ENCODE data around the gene PPP1R36.
"Not testable (repeated sequence)": the region's sequence is repeated elsewhere in the genome, so short reads cannot be mapped to it uniquely, and the experiment has no call there.

The PPP1R36 gene

GRCh38 chr14:64508215-64508776, 41.5 kb upstream of the PPP1R36 start:
- DNase-seq (ENCODE audit: low read depth): no peak
- no peak overlapping the region for H3K4me3 ChIP-seq (ENCODE audit: low read depth, low read length)
- TF ChIP-seq CTCF (conservative IDR thresholded peaks at IDR 0.05; ENCODE audit: low read depth, low read length): no peak

- DNase-seq (ENCODE audit: low read depth): no peak
- no peak overlapping the region for H3K4me3 ChIP-seq (ENCODE audit: low read depth, low read length)
- TF ChIP-seq CTCF (conservative IDR thresholded peaks at IDR 0.05; ENCODE audit: low read depth, low read length): no peak
Measured at GRCh38 chr14:64509036-64509435, 40.7 kb upstream of the PPP1R36 start.

- TF ChIP-seq CTCF (conservative IDR thresholded peaks at IDR 0.05; ENCODE audit: low read depth, low read length): peak; percentile 89
- DNase-seq (ENCODE audit: low read depth): peak; percentile 83
- no peak overlapping the region for H3K4me3 ChIP-seq (ENCODE audit: low read depth, low read length)
Measured at GRCh38 chr14:64510825-64511671, 38.7 kb upstream of the PPP1R36 start.

GRCh38 chr14:64513271-64513670, 36.5 kb upstream of the PPP1R36 start:
- DNase-seq (ENCODE audit: low read depth): no peak
- H3K4me3 ChIP-seq (ENCODE audit: low read depth, low read length): no peak overlapping the region
- TF ChIP-seq CTCF (conservative IDR thresholded peaks at IDR 0.05; ENCODE audit: low read depth, low read length): no peak

GRCh38 chr14:64515053-64515452, 34.7 kb upstream of the PPP1R36 start:
- H3K4me3 ChIP-seq (ENCODE audit: low read depth, low read length): no peak overlapping the region
- TF ChIP-seq CTCF (conservative IDR thresholded peaks at IDR 0.05; ENCODE audit: low read depth, low read length): no peak
- DNase-seq (ENCODE audit: low read depth): no peak

- no peak overlapping the region for H3K4me3 ChIP-seq (ENCODE audit: low read depth, low read length)
- TF ChIP-seq CTCF (conservative IDR thresholded peaks at IDR 0.05; ENCODE audit: low read depth, low read length): no peak
- DNase-seq (ENCODE audit: low read depth): no peak
Measured at GRCh38 chr14:64516969-64517368, 32.8 kb upstream of the PPP1R36 start.

- H3K4me3 ChIP-seq (ENCODE audit: low read depth, low read length); DNase-seq (ENCODE audit: low read depth): not testable (repeated sequence)
Measured at GRCh38 chr14:64517667-64518066, 32.1 kb upstream of the PPP1R36 start.

Measured in choroid plexus epithelial cell (primary cell).